K562 (cell line): ENCODE results near the gene ADGRL3. TPM values are rescaled to one million over a fixed set of nuclear protein-coding genes. Genes with fewer than 3 reads are reported as not detected.

Experiments
- ATAC-seq: fragments of 200-7000 bp; cut with Tn5 transposase; 3 replicates; pipeline ENCODE4 v1.9.1; 2020; ENCODE audit warnings: moderate library complexity
- BruUV-seq: library from RNA; stranded (reverse); fragments of 400-500 nt; replicated peaks from 2 replicates; lab custom pipeline; 2021; lab: Mats Ljungman, UMichigan
- CTCF ChIA-PET: fragments of 300-600 bp; formaldehyde crosslinking; extraction: SDS; loops from one replicate; lab custom pipeline; 2021; ENCODE audit warnings: low intra/inter-chr PET ratio; lab: Yijun Ruan, JAX
- POLR2A ChIA-PET: fragments of 300-600, 350-650 bp; sonication (Branson Sonifier 250); formaldehyde crosslinking; extraction: SDS; loops from one replicate; lab custom pipeline; 2021; ENCODE audit warnings: antibody characterized with exemption, inconsistent platforms; lab: Yijun Ruan, JAX
- DNase-seq, 4 experiments: peaks; one replicate each; pipeline versions ENCODE4 v3.0.0 to v3.0.0-alpha.2; 2011 to 2018; ENCODE audit warnings: low spot score in 3 of 4, mixed read lengths in 3 of 4; ENCODE audit errors: extremely low read depth in 1 of 4
- FAIRE-seq: peaks from 2 replicates; lab custom pipeline; 2011; peaks lifted over from hg19 to GRCh38; lab: Jason Lieb, UNC
- H2AFZ ChIP-seq: 2 replicates; pipeline ENCODE4 v1.6.0; 2011; ENCODE audit warnings: low read depth, low read length, control low read depth, inconsistent platforms
- H3K27ac ChIP-seq: fragments of 200-600 bp; 3 replicates; pipeline ENCODE4 v1.8.0; 2011; ENCODE audit warnings: low read depth, mild to moderate bottlenecking, control low read depth, inconsistent platforms, low read length, moderate library complexity, mixed read lengths; ENCODE audit errors: extremely low read depth
- H3K27me3 ChIP-seq, 2 experiments: fragments of 300-600 bp in 1 of 2; 2 replicates in 1 of 2; 3 replicates in 1 of 2; pipeline versions ENCODE4 v1.6.0 to v1.8.0; 2011; ENCODE audit warnings: inconsistent platforms in 2 of 2, low read length in 2 of 2, mild to moderate bottlenecking in 1 of 2, mixed read lengths in 1 of 2, moderate library complexity in 1 of 2; ENCODE audit not compliant: control insufficient read depth in 2 of 2, insufficient read depth in 2 of 2
- H3K36me3 ChIP-seq: fragments of 300-600 bp; 3 replicates; pipeline ENCODE4 v1.8.0; 2011; ENCODE audit warnings: mild to moderate bottlenecking, low read length, inconsistent platforms; ENCODE audit not compliant: control insufficient read depth, insufficient read depth
- H3K4me1 ChIP-seq, 2 experiments: fragments of 200-600 bp in 1 of 2; replicated peaks in 1 of 2; 2 replicates in 1 of 2; 3 replicates in 1 of 2; pipeline versions ENCODE4 v1.5.1 to v1.8.0; 2011; ENCODE audit warnings: inconsistent platforms in 2 of 2, low read length in 2 of 2, mild to moderate bottlenecking in 1 of 2, mixed read lengths in 1 of 2, moderate library complexity in 1 of 2; ENCODE audit not compliant: control insufficient read depth in 2 of 2, insufficient read depth in 2 of 2
- H3K4me2 ChIP-seq: 2 replicates; pipeline ENCODE4 v1.6.1; 2011; ENCODE audit warnings: low read length, control low read depth, inconsistent platforms, mixed read lengths; ENCODE audit not compliant: insufficient read depth
- H3K4me3 ChIP-seq: fragments of 200-600 bp; sonication (generic), shearing (Covaris generic); 2 replicates; pipeline ENCODE4 v1.5.1; 2016; ENCODE audit warnings: control low read depth, inconsistent platforms
- H3K79me2 ChIP-seq: fragments of 200-600 bp; 3 replicates; pipeline ENCODE4 v1.8.0; 2011; ENCODE audit warnings: low read length, inconsistent platforms; ENCODE audit not compliant: control insufficient read depth, insufficient read depth
- H3K9ac ChIP-seq, 2 experiments: 2 replicates each; pipeline versions ENCODE4 v1.6.0 to v1.6.1; 2011; ENCODE audit warnings: low read depth in 2 of 2, low read length in 2 of 2, control low read depth in 1 of 2, inconsistent platforms in 1 of 2, mild to moderate bottlenecking in 1 of 2, mixed read lengths in 1 of 2; ENCODE audit not compliant: insufficient read depth in 1 of 2
- H3K9me1 ChIP-seq: one replicate; pipeline ENCODE4 v1.6.0; 2011; ENCODE audit warnings: inconsistent platforms, mild to moderate bottlenecking, low read length, moderate library complexity; ENCODE audit not compliant: control insufficient read depth, insufficient read depth
- H3K9me3 ChIP-seq: replicated peaks from 2 replicates; pipeline ENCODE4 v1.5.1; 2011; ENCODE audit warnings: low read depth, low read length, inconsistent platforms; ENCODE audit not compliant: control insufficient read depth, insufficient read depth
- H4K20me1 ChIP-seq: replicated peaks from 2 replicates; pipeline ENCODE4 v1.6.1; 2011; ENCODE audit warnings: low read length, inconsistent platforms, mixed read lengths; ENCODE audit not compliant: control insufficient read depth, insufficient read depth
- HLTF ChIP-seq: fragments of 450-650 bp; IDR thresholded peaks from 2 replicates; pipeline ENCODE4 v1.6.1; 2016
- HNRNPLL ChIP-seq: fragments of 200-400 bp; formaldehyde crosslinking; IDR thresholded peaks from 2 replicates; pipeline ENCODE4 v1.6.1; 2017; ENCODE audit warnings: low read length, low read depth, mild to moderate bottlenecking; ENCODE audit not compliant: poor library complexity, severe bottlenecking
- LCOR ChIP-seq: sonication (generic); formaldehyde crosslinking; IDR thresholded peaks from 2 replicates; pipeline ENCODE4 v1.8.0; 2022; ENCODE audit warnings: mild to moderate bottlenecking, missing genetic modification reagents
- SP1 ChIP-seq: sonication (generic); formaldehyde crosslinking; IDR thresholded peaks from 2 replicates; pipeline ENCODE4 v1.8.1; 2022; ENCODE audit warnings: mild to moderate bottlenecking, missing genetic modification reagents
- ZNF586 ChIP-seq: fragments of 450-650 bp; formaldehyde crosslinking; conservative IDR thresholded peaks from 2 replicates; pipeline ENCODE4 v1.4.0; 2020; ENCODE audit warnings: mild to moderate bottlenecking, moderate library complexity
- ZNF780A ChIP-seq: fragments of 250-450 bp; sonication (Bioruptor Pico); IDR thresholded peaks from 2 replicates; pipeline ENCODE4 v1.5.0; 2021; ENCODE audit warnings: mild to moderate bottlenecking
- WGBS: fragments of 100-300 bp; shearing (Covaris generic); methylation state at CpG from one replicate; pipeline ENCODE4 v1.1.6; 2016; ENCODE audit warnings: low coverage, mixed read lengths; ENCODE audit not compliant: insufficient coverage; ENCODE audit errors: missing lambda C conversion rate; 5-methylcytosine and 5-hydroxymethylcytosine counted together
- in situ Hi-C: fragments of 300-500 bp; cut with MboI; formaldehyde crosslinking; loops from 4 replicates; pipeline ENCODE4 v1.15.0; 2018; ENCODE audit warnings: inconsistent platforms, mixed read lengths
- intact Hi-C: fragments of 100-400 bp; cut with micrococcal nuclease; formaldehyde crosslinking; loops from 2 replicates; pipeline ENCODE4 v1.14.2; 2022
- polyA plus RNA-seq, 8 experiments: library from polyadenylated mRNA; depleted of rRNA in 4 of 8; stranded (reverse) in 5 of 8; unstranded in 3 of 8; fragments of >200 nt; fragmentation: Nextera tagmentation in 2 of 8; fragmentation: Illumina TruSeq in 1 of 8; extraction: Ambion mirVana in 2 of 8; extraction: Trizol in 1 of 8; gene quantifications; 2 replicates each; pipeline versions ENCODE4 v1.2.1 to v1.2.3, GENCODE V29; 2011 to 2014; ENCODE audit warnings: inconsistent platforms in 1 of 8, missing spikeins in 1 of 8
- total RNA-seq, 7 experiments: library from RNA; depleted of rRNA in 6 of 7; stranded (reverse); fragments of >200 nt in 6 of 7; fragmentation: Illumina TruSeq in 2 of 7; extraction: Trizol in 2 of 7; gene quantifications; 2 replicates each; pipeline versions ENCODE4 v1.2.1 to v1.2.3, GENCODE V29; 2011 to 2021; ENCODE audit warnings: low replicate concordance in 1 of 7

Gene ADGRL3
- total and polyA plus RNA-seq, 9 of the 15 experiments (the other 6 are each of a cell fraction or from before 2014, with no cell fraction given), result 0.03 to 0.14 (median 0.04) TPM; not detected in 2

DNA sequence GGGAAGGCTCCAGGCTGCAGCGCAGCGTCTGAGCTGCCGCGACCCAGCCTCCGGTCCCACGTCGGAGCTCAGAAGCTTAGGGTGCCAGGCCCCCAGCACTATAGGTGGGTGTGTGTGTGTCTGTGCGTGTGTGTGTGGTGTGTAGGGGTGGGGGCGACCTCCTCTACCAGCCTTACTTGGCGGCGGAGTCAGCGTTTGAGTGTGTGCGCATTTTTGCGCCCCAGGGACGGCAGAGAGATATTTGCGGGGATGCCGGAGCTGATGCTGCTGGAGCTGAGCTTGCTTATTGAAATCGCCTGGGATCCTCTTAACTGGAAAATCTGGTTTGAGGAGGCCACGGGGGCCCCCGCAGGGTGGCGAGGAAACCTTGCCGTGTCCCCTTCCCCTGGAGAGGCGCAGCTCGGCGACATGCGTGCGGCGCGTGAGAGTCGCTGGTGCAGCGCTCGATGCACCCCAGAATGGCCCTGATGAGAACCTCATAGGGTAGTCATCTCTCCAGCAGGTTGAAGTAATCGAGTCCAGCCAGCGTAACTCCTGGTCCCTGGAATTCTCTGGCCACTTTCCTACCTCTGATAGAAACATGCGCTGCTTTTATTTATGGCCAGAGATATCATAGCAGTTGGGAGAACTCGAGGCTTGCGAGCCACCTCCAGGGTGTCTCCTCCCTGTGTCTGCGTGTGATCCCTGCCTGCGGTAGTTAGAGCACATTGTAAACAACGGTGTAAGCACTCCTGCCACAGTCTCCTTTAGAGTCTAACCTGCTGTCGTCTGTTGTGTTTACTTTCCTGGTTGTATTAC lies 2.7 kb downstream of the ADGRL3 start:
- Histone ChIP-seq H3K79me2 (no peaks in the 10 kb centered on the region), H2AFZ (no peak overlapping the region), H4K20me1 (no peaks in the 10 kb centered on the region), H3K4me1 (peaks cover 0 to 3% of the 10 kb centered on the region in 2 experiments; a peak in 1 of 5 replicates), H3K4me2 (no peak overlapping the region), H3K9me3 (no peaks in the 10 kb centered on the region), H3K27ac (no peak overlapping the region), H3K9me1 (no peaks in the 10 kb centered on the region), H3K27me3 (0 out of 5 replicates have a peak, but pooled peaks cover 0 to 4% of the 10 kb centered on the region in 2 experiments), H3K9ac (no peak overlapping the region), H3K4me3 (no peak overlapping the region), H3K36me3 (no peaks in the 10 kb centered on the region)
- in situ Hi-C loops (no loop called here), intact Hi-C loops (no loop called here)
- FAIRE-seq (no peak), DNase-seq (no peak), ATAC-seq (no peak; the same call in 2 of the 3 replicates)
- ChIA-PET CTCF (no interaction called here), POLR2A (no interaction called here)
- WGBS, result 5% methylated on average over 32 of the region's 41 CpGs
- TF ChIP-seq LCOR (CRISPR knock-in tag), result no peak
- TF ChIP-seq ZNF586 (CRISPR knock-in tag), result no peak
- no peak for TF ChIP-seq SP1 (CRISPR knock-in tag)
- no peak for TF ChIP-seq HLTF
- no peak for TF ChIP-seq HNRNPLL
- TF ChIP-seq ZNF780A, result no peak
- BruUV-seq, result no TSS peak
